Fibroblast of pulmonary artery (primary cell): ENCODE data around the gene CDK10.

Experiments used
- DNase-seq: peaks from one replicate; pipeline ENCODE4 v3.0.0-alpha.2; 2010; ENCODE audit warnings: low read depth
- H3K4me3 ChIP-seq: replicated peaks from 2 replicates; pipeline ENCODE4 v1.5.1; 2011; ENCODE audit warnings: low read depth, mild to moderate bottlenecking, control low read depth, low read length, moderate library complexity
- TF ChIP-seq, protein P1 (sequence below): IDR thresholded peaks from 2 replicates; pipeline ENCODE4 v1.5.1; 2011; ENCODE audit warnings: mild to moderate bottlenecking, control low read depth, low read length, inconsistent platforms; ENCODE audit errors: missing control alignments

CDK10 gene

DNA sequence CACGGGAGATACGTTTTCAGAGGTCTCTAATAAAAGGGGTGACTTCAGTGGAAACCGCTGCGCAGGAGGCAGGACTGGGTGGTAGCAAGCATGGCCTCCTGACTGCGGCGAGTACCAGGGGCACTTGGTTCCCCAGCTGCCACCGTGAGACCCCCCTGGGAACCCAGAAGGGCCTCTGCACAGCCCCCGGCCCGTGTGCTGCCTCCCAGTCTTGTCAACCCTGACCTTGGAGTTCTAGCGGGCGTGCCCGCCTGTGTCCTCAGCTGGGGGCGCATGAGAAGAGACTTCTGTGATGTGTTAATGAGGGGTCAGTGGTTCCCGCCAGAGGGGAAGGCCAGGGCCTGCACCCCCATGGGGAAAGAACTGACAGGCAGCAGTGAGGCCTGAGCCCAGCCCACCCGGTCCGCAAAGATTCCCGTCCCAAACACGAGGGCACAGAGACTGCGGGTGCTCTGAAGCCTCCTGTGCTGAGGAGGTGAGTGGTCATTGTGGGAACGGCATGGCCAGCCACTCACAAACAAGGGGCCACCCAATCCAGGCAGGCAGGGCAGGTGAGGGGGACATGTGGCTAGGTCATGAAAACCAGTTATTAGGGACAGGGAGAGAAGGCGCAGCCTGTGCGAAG, 44.2 kb downstream of the CDK10 start:
- TF ChIP-seq, protein P1, sequence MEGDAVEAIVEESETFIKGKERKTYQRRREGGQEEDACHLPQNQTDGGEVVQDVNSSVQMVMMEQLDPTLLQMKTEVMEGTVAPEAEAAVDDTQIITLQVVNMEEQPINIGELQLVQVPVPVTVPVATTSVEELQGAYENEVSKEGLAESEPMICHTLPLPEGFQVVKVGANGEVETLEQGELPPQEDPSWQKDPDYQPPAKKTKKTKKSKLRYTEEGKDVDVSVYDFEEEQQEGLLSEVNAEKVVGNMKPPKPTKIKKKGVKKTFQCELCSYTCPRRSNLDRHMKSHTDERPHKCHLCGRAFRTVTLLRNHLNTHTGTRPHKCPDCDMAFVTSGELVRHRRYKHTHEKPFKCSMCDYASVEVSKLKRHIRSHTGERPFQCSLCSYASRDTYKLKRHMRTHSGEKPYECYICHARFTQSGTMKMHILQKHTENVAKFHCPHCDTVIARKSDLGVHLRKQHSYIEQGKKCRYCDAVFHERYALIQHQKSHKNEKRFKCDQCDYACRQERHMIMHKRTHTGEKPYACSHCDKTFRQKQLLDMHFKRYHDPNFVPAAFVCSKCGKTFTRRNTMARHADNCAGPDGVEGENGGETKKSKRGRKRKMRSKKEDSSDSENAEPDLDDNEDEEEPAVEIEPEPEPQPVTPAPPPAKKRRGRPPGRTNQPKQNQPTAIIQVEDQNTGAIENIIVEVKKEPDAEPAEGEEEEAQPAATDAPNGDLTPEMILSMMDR, result no peak
- DNase-seq, result no peak
- H3K4me3 ChIP-seq, result no peak overlapping the region

DNA sequence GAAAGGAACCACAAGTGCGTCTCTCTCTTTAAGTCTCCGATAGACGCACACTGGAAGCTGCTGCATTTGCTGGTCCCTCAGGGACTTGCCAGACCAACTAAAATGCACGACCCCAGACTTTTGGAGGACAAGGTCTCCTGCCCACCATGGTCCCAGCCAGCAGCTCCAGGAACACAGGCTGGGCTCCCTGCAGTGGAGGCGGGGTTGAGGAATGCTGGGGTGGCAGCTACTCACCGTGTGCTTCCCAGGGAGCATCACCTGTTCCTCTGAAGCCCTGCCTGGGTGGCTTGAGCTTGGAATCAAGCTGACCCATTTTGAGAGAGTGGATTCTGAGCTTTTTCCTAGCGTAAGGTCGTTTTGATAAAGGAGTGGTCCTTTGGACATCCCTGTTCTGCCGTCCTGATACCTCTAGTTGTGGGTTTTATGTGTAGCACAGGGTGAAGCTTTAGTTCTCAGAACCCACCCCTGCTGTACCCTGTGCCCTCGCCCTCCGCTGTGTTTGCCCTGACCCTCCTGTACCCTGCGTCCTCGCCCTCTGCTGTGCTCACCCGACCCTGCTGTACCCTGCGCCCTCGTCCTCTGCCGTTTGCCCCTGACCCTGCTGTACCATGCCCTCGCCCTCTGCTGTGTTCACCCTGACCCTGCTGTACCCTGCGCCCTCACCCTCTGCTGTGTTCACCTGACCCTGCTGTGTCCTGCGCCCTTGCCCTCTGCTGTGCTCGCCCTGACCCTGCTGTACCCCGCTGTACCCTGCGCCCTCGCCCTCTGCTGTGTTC, 45.8 kb downstream of the CDK10 start:
- DNase-seq, result no peak
- TF ChIP-seq, protein P1, result no peak
- H3K4me3 ChIP-seq, result no peak overlapping the region

DNA sequence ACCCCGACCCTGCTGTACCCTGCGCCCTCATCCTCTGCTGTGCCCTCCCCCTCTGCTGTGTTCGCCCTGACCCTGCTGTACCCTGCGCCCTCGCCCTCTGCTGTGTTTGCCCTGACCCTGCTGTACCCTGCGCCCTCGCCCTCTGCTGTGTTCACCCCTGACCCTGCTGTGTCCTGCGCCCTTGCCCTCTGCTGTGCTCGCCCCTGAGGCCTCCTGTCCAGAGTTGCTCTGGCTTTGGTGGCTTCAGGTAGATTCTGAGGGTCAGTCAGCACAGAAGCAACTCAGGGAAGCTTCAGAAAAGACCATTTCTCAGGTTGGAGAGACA, 46.4 kb downstream of the CDK10 start:
- H3K4me3 ChIP-seq, result no peak overlapping the region
- TF ChIP-seq, protein P1, result no peak
- no peak for DNase-seq

DNA sequence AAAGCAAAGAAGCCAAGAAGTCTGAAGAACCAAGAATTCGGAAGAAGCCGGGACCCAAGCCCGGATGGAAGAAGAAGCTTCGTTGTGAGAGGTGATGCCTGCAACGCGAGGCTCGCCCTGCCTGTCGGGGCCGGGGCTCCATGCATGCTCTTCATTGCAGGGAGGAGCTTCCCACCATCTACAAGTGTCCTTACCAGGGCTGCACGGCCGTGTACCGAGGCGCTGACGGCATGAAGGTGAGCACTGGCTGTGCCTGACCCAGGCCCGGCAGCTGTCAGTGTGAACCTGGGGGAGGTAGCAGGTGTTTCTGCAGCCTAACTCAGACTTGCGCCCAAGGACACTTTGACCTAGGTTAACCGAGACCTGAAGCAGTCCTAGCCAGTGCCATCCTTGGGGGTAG, 46.8 kb downstream of the CDK10 start:
- H3K4me3 ChIP-seq, result no peak overlapping the region
- TF ChIP-seq, protein P1, result no peak
- no peak for DNase-seq

DNA sequence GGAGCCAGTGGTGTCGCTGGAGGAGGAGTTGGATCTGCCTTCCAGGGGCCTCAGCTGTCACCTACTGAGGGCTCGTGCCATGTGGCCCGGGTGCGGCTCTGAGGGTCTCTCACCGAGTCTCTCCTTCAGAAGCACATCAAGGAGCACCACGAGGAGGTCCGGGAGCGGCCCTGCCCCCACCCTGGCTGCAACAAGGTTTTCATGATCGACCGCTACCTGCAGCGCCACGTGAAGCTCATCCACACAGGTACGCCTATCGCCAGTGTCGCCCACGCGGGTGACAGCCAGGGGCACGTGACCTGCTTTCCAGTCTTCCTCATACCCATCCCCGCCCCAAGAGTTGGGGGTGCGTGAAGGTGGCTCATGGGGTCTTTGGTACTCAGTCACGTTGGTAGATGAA, 47.3 kb downstream of the CDK10 start:
- TF ChIP-seq, protein P1, result no peak
- H3K4me3 ChIP-seq, result no peak overlapping the region
- no peak for DNase-seq

DNA sequence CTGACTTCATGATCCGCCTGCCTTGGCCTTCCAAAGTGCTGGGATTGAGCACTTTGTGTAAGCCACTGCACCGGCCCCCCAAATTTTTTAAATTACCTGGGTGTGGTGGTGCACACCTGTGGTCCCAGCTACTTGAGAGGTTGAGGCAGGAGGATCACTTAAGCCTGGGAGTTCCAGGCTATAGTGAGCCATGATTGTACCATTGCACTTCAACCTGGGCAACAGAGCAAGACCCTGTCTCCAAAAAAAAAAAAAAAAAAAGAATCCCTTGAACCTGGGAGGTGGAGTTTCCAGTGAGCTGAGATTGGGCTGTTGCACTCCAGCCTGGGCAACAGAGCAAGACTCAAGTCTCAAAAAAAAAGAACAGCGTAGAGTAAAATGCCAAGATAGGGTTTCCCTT, 50.1 kb downstream of the CDK10 start:
- DNase-seq, result no peak
- H3K4me3 ChIP-seq, result no peak overlapping the region
- TF ChIP-seq, protein P1, result no peak
